SK-N-SH treated with all-trans-retinoic acid at 6 μM for 48 hours (cell line): ENCODE data around the gene ZNRF2.

Experiments used
- ATAC-seq: fragments of 200-7000 bp; cut with Tn5 transposase; 3 replicates; pipeline ENCODE4 v1.9.1; 2020; ENCODE audit warnings: mild to moderate bottlenecking, moderate library complexity
- ARNTL ChIP-seq: fragments of 450-650 bp; formaldehyde crosslinking; IDR thresholded peaks from 2 replicates; pipeline ENCODE4 v1.5.0; 2020; ENCODE audit warnings: low read depth, mild to moderate bottlenecking, moderate library complexity, borderline replicate concordance
- BACH2 ChIP-seq: fragments of 250-450 bp; sonication (Bioruptor Pico); IDR thresholded peaks from 2 replicates; pipeline ENCODE4 v1.9.0; 2021; ENCODE audit warnings: mild to moderate bottlenecking, borderline replicate concordance
- CREB5 ChIP-seq: fragments of 250-450 bp; sonication (Bioruptor Pico); IDR thresholded peaks from 2 replicates; pipeline ENCODE4 v1.5.1; 2020; ENCODE audit warnings: low read depth, mild to moderate bottlenecking, moderate library complexity
- CSRNP3 ChIP-seq: fragments of 250-450 bp; sonication (Bioruptor Pico); IDR thresholded peaks from 2 replicates; pipeline ENCODE4 v1.5.1; 2021; ENCODE audit warnings: mild to moderate bottlenecking, moderate library complexity
- ESRRG ChIP-seq: fragments of 250-450 bp; sonication (Bioruptor Pico); IDR thresholded peaks from 2 replicates; pipeline ENCODE4 v1.6.1; 2021; ENCODE audit warnings: mild to moderate bottlenecking
- GLIS3 ChIP-seq: fragments of 250-450 bp; sonication (Bioruptor Pico); IDR thresholded peaks from 2 replicates; pipeline ENCODE4 v1.5.0; 2020; ENCODE audit warnings: mild to moderate bottlenecking, moderate library complexity
- ISL1 ChIP-seq: fragments of 250-450 bp; sonication (Bioruptor Pico); IDR thresholded peaks from 2 replicates; pipeline ENCODE4 v2.1.2; 2022; ENCODE audit warnings: mild to moderate bottlenecking, moderate library complexity
- OSR1 ChIP-seq: fragments of 250-450 bp; sonication (Bioruptor Pico); IDR thresholded peaks from 2 replicates; pipeline ENCODE4 v1.8.0; 2022; ENCODE audit warnings: moderate library complexity, mild to moderate bottlenecking, inconsistent platforms
- PATZ1 ChIP-seq: fragments of 250-450 bp; sonication (Bioruptor Pico); IDR thresholded peaks from 2 replicates; pipeline ENCODE4 v1.8.0; 2020; ENCODE audit warnings: mild to moderate bottlenecking, moderate library complexity, borderline replicate concordance
- POU6F1 ChIP-seq: fragments of 250-450 bp; sonication (Bioruptor Pico); IDR thresholded peaks from 2 replicates; pipeline ENCODE4 v1.8.0; 2021; ENCODE audit warnings: low read depth, mild to moderate bottlenecking, moderate library complexity, borderline replicate concordance
- PPARA ChIP-seq: fragments of 250-450 bp; sonication (Bioruptor Pico); IDR thresholded peaks from 2 replicates; pipeline ENCODE4 v1.5.0; 2020; ENCODE audit warnings: mild to moderate bottlenecking, borderline replicate concordance
- RARB ChIP-seq: fragments of 250-450 bp; sonication (Bioruptor Pico); IDR thresholded peaks from 2 replicates; pipeline ENCODE4 v1.8.0; 2021; ENCODE audit warnings: mild to moderate bottlenecking, moderate library complexity
- SNAI2 ChIP-seq: fragments of 250-450 bp; sonication (Bioruptor Pico); IDR thresholded peaks from 2 replicates; pipeline ENCODE4 v1.5.0; 2020; ENCODE audit warnings: mild to moderate bottlenecking, moderate library complexity
- TOX ChIP-seq: fragments of 250-450 bp; sonication (Bioruptor Pico); IDR thresholded peaks from 2 replicates; pipeline ENCODE4 v1.8.0; 2021; ENCODE audit warnings: mild to moderate bottlenecking, moderate library complexity, borderline replicate concordance
- TSHZ2 ChIP-seq: fragments of 250-450 bp; sonication (Bioruptor Pico); IDR thresholded peaks from 2 replicates; pipeline ENCODE4 v1.5.0; 2020; ENCODE audit warnings: mild to moderate bottlenecking, moderate library complexity
- ZC3H10 ChIP-seq: fragments of 250-450 bp; sonication (Bioruptor Pico); IDR thresholded peaks from 2 replicates; pipeline ENCODE4 v1.5.1; 2021; ENCODE audit warnings: mild to moderate bottlenecking, moderate library complexity
- ZFP3 ChIP-seq: fragments of 250-450 bp; sonication (Bioruptor Pico); IDR thresholded peaks from 2 replicates; pipeline ENCODE4 v1.5.0; 2020; ENCODE audit warnings: mild to moderate bottlenecking, moderate library complexity
- ZFP30 ChIP-seq: fragments of 450-650 bp; formaldehyde crosslinking; IDR thresholded peaks from 2 replicates; pipeline ENCODE4 v1.5.0; 2022; ENCODE audit warnings: mild to moderate bottlenecking, moderate library complexity
- ZNF565 ChIP-seq: fragments of 450-650 bp; formaldehyde crosslinking; conservative IDR thresholded peaks from 2 replicates; pipeline ENCODE4 v1.5.0; 2020; ENCODE audit warnings: low read depth, mild to moderate bottlenecking, moderate library complexity
- ZNF8 ChIP-seq: fragments of 450-650 bp; formaldehyde crosslinking; IDR thresholded peaks from 2 replicates; pipeline ENCODE4 v1.5.0; 2020; ENCODE audit warnings: mild to moderate bottlenecking, moderate library complexity

ZNRF2 gene

GRCh38 chr7:30396389-30396788 lies 112.0 kb downstream of the ZNRF2 start:
- no peak for TF ChIP-seq ISL1 (CRISPR knock-in tag)
- no peak for TF ChIP-seq PPARA (CRISPR knock-in tag)
- no peak for TF ChIP-seq ESRRG (CRISPR knock-in tag)
- no peak for TF ChIP-seq ZFP3
- no peak for TF ChIP-seq ZC3H10
- TF ChIP-seq ARNTL, result no peak
- no peak for TF ChIP-seq TSHZ2 (CRISPR knock-in tag)
- no peak for TF ChIP-seq CSRNP3 (CRISPR knock-in tag)
- TF ChIP-seq TOX, result no peak
- no peak for TF ChIP-seq RARB (CRISPR knock-in tag)
- TF ChIP-seq ZFP30 (CRISPR knock-in tag), result no peak
- TF ChIP-seq ZNF565, result no peak
- TF ChIP-seq, all 23 proteins: peak for 0
- peak; percentile 40; the same call in 1 of the 3 replicates for ATAC-seq

- no peak for TF ChIP-seq TOX
- TF ChIP-seq, all 23 proteins: peak for 0
- no peak for ATAC-seq
Measured at GRCh38 chr7:30403477-30403876, 119.1 kb downstream of the ZNRF2 start.

- no peak for ATAC-seq
- TF ChIP-seq ZFP30 (CRISPR knock-in tag) (no peak), CREB5 (CRISPR knock-in tag) (no peak), ZC3H10 (no peak), ZNF8 (CRISPR knock-in tag) (no peak), ISL1 (CRISPR knock-in tag) (no peak), ZNF565 (no peak), ZFP3 (no peak), BACH2 (CRISPR knock-in tag) (no peak), OSR1 (no peak), GLIS3 (CRISPR knock-in tag) (no peak), PPARA (CRISPR knock-in tag) (no peak), POU6F1 (CRISPR knock-in tag) (no peak), SNAI2 (CRISPR knock-in tag) (no peak), PATZ1 (CRISPR knock-in tag) (no peak), CSRNP3 (CRISPR knock-in tag) (no peak), ESRRG (CRISPR knock-in tag) (no peak), ARNTL (no peak)
Measured at GRCh38 chr7:30405179-30405578, 120.8 kb downstream of the ZNRF2 start.
